Ureter (tissue), 1 donor: ENCODE measurements around the gene CNGA3. TPM values are rescaled to one million over a fixed set of nuclear protein-coding genes. Genes with fewer than 3 reads are reported as not detected.

Experiments used
- DNase-seq: peaks from one replicate; pipeline ENCODE4 v3.0.0-alpha.2; 2020; ENCODE audit warnings: low spot score
- total RNA-seq: library from RNA; stranded (reverse); gene quantifications from one replicate; pipeline ENCODE4 v1.2.4, GENCODE V29; 2023
- donor health status: DM: yes; HTN: yes; CAD: no.

CNGA3 gene
- total RNA-seq, 1 donor from 2014 or later: not detected

DNA sequence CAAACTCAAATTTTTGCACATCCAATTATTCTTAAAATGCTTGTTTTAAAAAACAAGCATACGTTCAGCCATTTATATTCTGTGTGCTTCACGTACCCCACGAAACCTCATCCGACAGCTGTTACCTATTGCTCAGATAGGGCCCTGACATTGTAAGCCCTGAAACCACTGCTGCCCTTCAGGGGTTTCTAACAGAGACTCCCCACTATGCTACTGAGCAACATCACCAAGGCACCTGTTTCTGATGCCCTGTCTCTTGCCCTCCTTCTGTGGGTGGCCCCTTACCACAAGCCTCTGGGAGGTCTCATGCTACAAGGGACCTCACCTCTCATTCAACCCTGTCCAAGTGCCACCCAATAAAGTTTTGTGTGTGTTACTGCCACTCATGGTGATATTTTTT is 18.5 kb upstream of the CNGA3 start:
- no peak for DNase-seq

GRCh38 chr2:98329549-98329948 is 16.7 kb upstream of the CNGA3 start:
- no peak for DNase-seq

- DNase-seq: no peak
Measured at GRCh38 chr2:98332989-98333388, 13.3 kb upstream of the CNGA3 start.

GRCh38 chr2:98333922-98334321 is 12.3 kb upstream of the CNGA3 start:
- no peak for DNase-seq

DNA sequence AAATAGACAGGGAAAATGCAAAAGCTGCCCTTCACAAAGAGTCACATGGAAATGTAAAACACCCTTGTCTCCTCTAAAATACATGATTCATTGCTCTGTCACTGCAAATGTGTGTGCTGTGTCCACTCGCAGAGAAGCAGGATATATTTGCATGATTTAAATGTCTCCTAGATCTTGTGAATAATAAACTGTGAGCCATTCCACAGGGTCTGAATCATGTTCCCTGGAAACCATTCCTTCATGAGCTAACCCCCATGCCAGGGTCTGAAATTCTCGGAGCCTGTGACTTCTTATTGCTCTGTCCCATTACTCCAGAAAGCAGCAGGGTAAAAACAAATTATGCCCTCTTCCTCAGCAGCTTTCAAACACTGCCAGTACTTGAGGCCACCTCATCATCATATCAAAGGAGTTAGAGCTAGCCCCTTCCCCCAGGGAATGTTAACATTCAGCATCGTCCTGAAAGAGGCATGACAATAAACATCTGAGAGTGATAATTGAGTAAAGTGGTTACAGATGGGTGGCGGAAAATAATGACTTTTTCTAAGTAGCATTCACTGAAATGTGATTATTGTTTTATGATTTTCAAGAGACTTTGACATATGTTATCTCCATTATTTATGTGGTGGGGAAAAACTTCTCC is 11.7 kb upstream of the CNGA3 start:
- DNase-seq: no peak

GRCh38 chr2:98335271-98335670 is 11.0 kb upstream of the CNGA3 start:
- DNase-seq: no peak

DNA sequence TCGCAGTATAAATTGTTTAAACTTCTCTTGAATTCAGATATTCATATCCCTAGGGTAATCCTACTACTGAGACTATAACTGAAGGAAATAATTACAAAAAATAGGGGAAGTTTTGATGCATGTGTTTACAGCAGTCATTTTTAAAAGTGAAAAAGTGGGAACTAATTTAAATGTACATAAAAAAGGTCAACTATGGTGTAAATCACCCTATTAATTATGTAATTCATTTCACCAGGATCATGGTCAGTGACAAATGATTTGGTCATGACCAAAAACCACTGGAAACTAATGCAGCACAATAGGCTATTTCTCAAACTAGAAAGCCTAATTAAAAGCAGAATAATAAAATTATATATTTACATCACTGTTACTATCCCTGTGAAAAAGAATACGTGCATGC is 5.0 kb upstream of the CNGA3 start:
- no peak for DNase-seq

DNA sequence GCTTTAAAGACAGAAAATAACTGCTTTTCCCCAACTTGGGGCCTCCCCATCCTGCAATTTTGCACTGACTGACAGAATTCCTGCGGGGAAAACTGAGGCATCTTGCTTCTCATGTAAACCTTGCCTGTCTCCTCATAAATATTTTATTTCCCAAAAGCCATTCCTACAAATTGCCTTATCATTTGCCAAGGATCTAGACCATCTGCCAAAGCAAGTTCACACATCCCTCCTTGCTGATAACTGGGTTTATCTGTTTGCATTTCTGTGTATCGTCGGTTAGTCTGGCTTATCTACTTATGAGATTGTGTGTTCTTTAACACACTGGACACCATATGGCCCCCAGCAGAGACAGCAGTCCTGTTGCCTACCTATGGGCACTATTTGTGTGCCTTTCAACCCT is 3.0 kb upstream of the CNGA3 start:
- no peak for DNase-seq

DNA sequence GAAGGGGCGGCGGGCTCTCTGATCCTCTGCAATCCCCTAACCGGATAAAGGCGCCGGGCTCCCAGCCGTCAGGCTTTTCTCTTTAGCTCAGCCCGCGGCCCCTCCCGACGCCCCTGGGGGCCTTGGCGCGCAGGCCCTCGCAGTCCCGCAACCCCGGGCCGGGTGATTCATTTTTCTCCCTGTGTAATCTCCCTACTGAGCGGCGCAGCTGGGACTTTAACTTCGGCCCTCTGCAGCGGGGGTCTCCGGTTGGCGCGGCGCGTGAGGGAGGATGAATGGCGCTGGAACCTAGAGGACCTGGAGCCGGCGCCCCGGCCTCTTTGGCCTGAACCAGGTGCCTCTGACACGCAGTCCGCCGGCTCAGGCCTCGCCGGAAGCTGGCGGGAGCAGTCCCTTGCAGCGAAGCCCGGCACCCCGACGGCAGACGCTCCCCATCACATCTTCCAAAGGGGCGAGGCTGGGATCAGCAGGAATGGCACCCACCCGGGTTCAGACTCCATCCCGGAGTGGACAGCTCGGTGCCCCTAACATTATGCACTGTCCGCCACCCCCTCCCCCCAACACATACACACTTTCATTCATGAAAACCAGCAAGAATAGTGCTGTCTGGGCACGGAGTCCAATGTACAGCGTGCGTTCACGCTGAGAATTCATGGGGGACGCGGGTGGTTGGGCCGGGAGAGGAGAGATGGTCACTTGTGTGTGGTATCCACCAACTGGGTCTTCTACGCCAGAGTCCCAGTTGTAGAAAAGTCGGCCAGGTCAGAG is 1.2 kb downstream of the CNGA3 start:
- DNase-seq: no peak

DNA sequence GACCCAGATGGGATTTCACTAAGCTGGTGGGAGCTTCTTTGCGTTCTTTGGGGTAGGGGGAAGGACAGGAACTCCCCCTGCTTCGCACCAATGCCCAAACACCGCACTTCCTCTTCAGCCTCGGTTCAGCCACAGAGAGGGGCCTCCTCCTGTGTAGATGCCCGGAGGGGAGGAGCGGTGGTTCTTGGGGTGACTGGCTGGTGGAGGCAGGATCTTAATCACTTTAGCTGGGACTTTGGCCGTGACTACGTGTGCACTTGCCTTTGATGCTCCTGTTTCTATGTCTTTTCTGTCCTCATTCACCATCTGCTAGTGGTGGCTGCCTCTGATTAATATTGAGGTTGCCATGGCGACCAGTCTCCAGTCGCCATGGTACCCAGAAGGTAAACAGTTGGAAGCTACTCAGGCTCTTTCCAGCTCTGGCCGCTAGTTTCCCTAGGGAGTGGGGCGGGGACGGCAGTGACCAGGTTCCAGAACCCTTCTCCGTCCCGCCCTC is 1.9 kb downstream of the CNGA3 start:
- DNase-seq: no peak

DNA sequence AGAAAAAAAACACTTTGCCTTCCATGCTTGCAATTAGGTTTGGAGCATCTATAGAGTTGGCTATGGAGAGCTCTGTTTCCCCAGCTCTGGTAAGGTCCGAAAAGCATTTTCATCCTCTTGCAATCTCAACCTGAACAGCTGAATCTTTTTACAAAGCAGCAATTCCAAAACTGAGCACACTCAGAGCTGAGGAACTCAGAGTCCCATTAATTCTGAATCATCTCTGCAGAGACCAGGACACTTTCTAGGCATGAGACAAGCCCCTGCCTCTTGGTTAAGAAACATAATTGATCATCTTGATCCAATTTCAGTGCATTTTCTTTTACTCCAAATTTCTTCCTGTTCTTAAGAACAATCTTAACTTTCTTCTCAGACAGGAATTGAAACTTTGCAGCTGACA is 4.2 kb downstream of the CNGA3 start:
- no peak for DNase-seq

DNA sequence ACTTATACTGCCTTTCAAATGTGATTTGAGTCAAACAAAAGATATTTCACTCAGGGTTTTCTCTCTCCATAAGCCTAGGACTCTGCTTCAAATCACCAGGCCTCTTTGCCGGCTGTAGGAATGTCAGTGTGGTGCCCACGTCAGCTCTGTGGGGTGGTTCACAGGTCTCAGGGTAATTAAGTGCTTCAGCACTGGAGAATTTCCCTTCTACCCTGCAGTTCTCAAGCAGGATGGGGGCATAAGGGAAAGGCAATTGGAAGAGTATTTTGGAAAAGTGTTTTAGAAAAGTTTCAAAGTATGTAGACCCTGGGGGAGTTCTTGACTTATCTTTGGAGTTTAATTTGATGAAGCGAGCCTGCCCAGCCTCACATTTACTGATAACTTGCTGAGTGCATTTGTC is 9.6 kb downstream of the CNGA3 start:
- DNase-seq: no peak

- DNase-seq: no peak
Measured at GRCh38 chr2:98356729-98357128, 10.5 kb downstream of the CNGA3 start.

- DNase-seq: no peak
Measured at GRCh38 chr2:98357849-98358248, 11.6 kb downstream of the CNGA3 start.

DNA sequence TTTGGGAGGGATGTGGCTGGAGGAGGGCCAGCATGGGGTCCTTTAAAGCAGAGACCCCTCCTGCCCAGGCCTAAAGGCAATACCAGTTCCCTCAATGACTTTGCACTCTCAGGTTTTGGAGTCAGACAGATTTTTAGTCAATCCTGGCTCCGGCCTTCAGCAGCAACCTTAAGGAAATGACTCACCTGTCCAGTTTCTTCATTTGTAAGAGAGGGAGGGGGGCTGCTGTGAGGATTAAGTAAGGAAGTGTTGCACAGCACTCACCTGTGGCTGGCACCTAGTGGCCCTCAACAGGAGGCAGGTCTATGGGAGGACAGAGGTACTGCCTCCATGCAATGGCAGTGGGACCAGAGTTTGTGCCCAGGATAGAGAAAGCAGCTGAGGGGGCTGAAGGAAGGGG is 13.7 kb downstream of the CNGA3 start:
- no peak for DNase-seq

GRCh38 chr2:98367721-98368120 is 21.5 kb downstream of the CNGA3 start:
- DNase-seq: no peak

DNA sequence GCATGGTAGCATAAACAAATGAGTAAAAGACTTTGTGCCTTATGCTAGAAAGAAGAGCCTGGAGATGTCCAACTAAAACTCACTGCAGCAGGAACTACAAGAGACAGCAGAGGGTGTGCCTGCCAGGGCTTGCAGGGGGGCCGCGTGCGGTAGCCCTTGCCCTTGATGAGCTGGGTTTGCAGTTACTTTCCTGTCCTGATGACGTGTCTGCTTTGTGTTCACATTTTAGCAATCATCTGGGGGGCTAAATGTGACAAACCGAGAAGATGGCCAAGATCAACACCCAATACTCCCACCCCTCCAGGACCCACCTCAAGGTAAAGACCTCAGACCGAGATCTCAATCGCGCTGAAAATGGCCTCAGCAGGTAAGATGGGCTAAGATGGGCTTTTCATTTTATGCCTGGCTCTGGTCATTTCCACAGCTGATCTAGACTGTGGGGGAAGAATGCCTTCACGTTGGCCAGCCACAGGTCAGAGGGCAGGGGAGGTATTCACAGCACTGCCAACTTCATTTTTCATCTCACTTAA is 23.5 kb downstream of the CNGA3 start:
- DNase-seq: no peak

GRCh38 chr2:98372121-98372520 is 25.9 kb downstream of the CNGA3 start:
- no peak for DNase-seq

DNA sequence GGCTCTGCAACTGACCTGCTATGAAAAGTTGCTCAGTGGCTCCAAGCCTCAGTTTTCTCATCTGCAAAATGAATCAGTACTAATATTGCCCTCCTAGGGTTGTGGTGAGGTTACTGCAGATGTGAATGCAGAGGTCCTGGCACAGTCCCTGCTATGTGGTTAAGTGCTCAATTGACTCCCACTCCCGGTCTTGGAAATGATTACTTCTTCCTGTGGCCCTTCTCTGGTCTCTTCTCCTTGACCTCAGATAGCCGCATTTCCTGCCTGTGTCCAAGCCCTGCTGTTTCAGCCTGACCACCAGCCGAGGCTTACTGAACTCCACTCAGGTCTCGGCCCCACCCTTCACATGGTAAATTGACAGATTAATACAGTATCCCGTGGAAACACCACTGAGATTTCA is 26.3 kb downstream of the CNGA3 start:
- DNase-seq: no peak

DNA sequence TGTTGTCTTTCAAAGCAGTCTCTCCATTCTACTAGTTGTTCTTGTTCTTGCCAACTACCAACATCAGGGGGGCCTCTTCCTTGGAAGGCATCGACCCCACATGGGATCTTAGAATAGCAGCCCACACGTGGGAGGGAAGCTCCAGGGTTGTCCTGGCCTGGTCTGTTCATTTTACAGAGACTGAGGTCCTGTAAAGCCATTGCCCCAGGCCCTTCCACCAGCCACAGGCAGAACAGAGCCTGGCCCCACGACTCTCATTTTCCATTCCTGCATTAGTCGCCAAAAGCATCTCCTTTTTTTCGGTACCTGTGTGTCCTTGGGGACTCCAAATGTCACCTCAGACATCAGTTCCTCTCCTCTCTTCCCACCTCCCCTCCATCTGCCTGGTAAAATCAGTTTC is 28.0 kb downstream of the CNGA3 start:
- DNase-seq: no peak

GRCh38 chr2:98374958-98375570 is 28.8 kb downstream of the CNGA3 start:
- DNase-seq: no peak

- DNase-seq: no peak
Measured at GRCh38 chr2:98376301-98376910, 30.1 kb downstream of the CNGA3 start.
